KOPT-K1 (cell line): ENCODE data around the gene RASGRF2.

Experiments used
- H3K27ac ChIP-seq: fragments of 200-600 bp; sonication (generic); 2 replicates; pipeline ENCODE4 v1.5.1; 2016; ENCODE audit warnings: antibody characterized with exemption, mild to moderate bottlenecking, low read depth, low read length; ENCODE audit not compliant: poor library complexity, severe bottlenecking
- H3K36me3 ChIP-seq: fragments of 200-600 bp; sonication (generic); 2 replicates; pipeline ENCODE4 v1.5.1; 2017; ENCODE audit warnings: antibody characterized with exemption, mild to moderate bottlenecking, low read length, moderate library complexity; ENCODE audit not compliant: insufficient read depth
- H3K9me3 ChIP-seq: fragments of 200-600 bp; sonication (generic); 2 replicates; pipeline ENCODE4 v1.5.1; 2017; ENCODE audit warnings: antibody characterized with exemption, low read length, mild to moderate bottlenecking; ENCODE audit not compliant: insufficient read depth, poor library complexity, severe bottlenecking

Gene RASGRF2, protein sequence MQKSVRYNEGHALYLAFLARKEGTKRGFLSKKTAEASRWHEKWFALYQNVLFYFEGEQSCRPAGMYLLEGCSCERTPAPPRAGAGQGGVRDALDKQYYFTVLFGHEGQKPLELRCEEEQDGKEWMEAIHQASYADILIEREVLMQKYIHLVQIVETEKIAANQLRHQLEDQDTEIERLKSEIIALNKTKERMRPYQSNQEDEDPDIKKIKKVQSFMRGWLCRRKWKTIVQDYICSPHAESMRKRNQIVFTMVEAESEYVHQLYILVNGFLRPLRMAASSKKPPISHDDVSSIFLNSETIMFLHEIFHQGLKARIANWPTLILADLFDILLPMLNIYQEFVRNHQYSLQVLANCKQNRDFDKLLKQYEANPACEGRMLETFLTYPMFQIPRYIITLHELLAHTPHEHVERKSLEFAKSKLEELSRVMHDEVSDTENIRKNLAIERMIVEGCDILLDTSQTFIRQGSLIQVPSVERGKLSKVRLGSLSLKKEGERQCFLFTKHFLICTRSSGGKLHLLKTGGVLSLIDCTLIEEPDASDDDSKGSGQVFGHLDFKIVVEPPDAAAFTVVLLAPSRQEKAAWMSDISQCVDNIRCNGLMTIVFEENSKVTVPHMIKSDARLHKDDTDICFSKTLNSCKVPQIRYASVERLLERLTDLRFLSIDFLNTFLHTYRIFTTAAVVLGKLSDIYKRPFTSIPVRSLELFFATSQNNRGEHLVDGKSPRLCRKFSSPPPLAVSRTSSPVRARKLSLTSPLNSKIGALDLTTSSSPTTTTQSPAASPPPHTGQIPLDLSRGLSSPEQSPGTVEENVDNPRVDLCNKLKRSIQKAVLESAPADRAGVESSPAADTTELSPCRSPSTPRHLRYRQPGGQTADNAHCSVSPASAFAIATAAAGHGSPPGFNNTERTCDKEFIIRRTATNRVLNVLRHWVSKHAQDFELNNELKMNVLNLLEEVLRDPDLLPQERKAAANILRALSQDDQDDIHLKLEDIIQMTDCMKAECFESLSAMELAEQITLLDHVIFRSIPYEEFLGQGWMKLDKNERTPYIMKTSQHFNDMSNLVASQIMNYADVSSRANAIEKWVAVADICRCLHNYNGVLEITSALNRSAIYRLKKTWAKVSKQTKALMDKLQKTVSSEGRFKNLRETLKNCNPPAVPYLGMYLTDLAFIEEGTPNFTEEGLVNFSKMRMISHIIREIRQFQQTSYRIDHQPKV (N-terminal part only)

DNA sequence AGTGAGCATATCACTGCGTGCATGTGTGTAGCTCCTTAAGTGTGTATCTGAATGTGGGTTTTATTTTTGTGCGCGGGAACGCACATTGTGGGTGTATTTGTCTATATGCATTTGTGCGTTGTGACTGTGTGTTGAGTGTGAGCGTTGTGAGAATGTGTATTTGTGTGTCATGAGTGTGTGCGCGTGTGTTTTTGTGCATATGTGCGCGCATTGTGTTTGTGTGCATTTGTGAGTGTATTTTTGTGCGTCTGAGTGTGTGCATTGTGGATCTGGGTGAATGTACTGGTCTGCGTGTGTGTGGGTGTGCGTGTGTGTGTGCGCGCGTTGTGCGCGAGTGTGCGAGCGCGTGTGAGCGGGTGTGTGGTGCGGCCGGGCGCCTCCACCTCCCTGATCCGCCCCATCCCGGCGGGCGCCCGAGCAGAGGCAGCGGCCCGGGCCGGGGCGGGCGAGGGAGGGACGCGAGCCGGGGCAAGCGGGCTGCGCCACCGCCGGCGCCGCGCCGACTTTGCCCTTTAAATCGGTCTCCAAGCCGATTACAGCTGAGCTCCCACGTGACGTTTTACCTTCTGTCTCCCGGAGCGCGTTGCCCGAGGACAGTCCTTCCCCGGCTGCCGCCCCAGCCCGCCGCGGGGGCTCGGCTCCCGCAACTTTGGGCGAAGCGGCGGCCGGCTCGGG lies at the start of gene RASGRF2:
Gene RASGRF2, plus strand, starts transcription at position 596 of the 675 bp plus-strand sequence. CDS start 376 bp downstream, outside the sequence.
- H3K27ac ChIP-seq, result no peak within 1 kb of the TSS
- no peaks in the 10 kb centered on the region for H3K36me3 ChIP-seq
- H3K9me3 ChIP-seq, result peaks cover 9% of the 10 kb centered on the region

DNA sequence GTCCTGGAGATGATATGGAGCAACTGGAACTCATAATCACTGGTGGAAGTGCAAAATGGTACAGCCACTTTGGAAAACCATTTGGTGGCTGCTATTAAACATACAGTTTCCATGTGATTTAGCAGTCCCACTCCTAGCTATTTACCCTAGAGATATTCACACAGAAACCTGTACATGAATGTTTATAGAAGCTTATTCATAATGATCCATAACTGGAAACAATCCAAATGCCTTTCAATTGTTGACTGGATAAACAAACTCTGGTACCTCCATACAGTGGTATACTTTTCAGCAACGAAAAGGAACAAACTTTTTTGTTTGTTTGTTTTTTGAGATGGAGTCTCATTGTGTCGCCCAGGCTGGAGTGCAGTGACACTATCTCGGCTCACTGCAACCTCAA lies 47.7 kb upstream of the RASGRF2 start:
- peaks cover 8% of the 10 kb centered on the region for H3K9me3 ChIP-seq
- H3K27ac ChIP-seq, result no peak overlapping the region
- H3K36me3 ChIP-seq, result no peaks in the 10 kb centered on the region

DNA sequence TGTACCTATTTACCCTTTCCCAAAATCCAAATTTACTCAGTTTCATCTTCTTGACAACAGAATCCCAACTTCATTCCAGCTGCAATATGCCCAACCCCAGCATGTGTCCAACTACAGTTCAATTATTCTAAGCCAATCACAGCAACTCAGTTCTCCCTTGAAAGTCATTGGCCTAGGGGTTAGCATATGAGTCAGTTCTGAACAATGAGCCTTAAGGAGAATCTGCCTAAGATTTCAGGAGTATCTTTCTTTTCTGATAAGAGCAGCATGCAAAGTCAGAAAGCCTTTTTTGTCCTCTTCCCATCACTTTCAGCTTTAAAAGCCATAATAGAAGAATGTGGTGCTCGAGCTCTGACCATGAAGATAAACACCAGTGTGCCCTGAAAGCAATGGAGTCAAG lies 44.4 kb upstream of the RASGRF2 start:
- Histone ChIP-seq H3K36me3 (no peaks in the 10 kb centered on the region), H3K27ac (no peak overlapping the region), H3K9me3 (peaks cover 8% of the 10 kb centered on the region)

DNA sequence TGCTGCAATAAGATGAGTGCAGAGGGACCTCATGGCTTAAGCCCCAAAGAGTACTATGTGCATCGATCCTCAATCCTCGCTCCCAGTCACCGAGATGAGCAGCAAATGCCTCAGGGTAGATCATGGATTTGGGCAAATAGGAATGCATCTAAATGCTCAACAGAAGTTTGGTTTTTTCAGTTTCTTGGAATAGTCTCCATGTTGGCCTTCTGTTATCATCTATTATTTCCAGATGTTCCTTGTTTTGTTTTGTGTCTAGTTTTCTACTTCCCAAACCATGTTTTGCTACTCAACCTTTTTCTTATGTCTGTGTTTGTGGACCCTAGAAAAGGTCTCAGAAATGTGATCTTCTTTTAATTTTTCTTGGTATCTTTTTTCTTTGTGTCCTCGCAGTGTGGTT lies 43.5 kb upstream of the RASGRF2 start:
- no peak overlapping the region for H3K27ac ChIP-seq
- H3K9me3 ChIP-seq, result peaks cover 8% of the 10 kb centered on the region
- H3K36me3 ChIP-seq, result no peaks in the 10 kb centered on the region

DNA sequence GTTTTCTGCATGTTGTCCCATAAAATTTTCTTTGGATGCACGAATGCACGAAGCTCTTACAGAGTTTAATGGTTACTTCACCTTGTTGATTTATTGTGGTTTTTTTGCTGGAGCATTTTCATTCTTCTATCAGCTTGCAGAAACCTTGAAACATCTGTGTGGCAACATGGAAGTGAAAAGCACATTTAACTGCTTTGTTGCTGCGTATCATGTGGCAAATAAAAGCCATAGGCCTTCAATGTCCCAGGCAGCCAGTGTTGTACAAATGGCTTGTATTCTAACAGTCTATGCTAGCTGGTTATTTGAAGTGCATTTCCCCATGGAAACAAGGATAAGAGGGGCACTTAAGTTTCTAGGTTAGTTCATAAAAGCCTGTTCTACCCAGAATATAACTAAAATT lies 42.5 kb upstream of the RASGRF2 start:
- Histone ChIP-seq H3K27ac (no peak overlapping the region), H3K36me3 (no peaks in the 10 kb centered on the region), H3K9me3 (peaks cover 3% of the 10 kb centered on the region)

DNA sequence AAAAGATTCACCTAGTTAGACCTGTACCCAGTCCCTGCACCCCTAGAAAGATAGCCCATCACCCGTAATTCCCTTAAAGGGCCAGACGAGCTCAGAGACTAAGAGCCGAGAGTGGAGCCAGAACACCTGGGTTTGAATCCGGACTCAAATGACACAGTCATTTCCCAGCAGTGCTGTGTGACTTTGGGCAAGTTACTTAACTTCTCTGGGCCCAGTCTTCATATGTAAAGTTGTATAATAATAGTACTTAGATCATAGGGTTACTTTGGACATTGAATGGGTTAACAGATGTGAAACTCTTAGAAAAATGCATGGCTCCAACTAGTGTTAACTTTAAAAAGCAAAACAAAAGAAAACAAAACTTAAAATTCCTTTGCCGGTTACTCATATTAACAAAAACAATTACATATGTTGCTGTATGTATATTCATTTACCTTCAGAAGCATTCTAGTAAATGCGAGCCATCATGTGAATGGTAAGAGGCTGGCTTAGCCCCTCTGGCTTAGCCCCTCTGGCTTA lies 40.4 kb upstream of the RASGRF2 start:
- H3K36me3 ChIP-seq, result no peaks in the 10 kb centered on the region
- H3K27ac ChIP-seq, result no peak overlapping the region
- no peaks in the 10 kb centered on the region for H3K9me3 ChIP-seq

DNA sequence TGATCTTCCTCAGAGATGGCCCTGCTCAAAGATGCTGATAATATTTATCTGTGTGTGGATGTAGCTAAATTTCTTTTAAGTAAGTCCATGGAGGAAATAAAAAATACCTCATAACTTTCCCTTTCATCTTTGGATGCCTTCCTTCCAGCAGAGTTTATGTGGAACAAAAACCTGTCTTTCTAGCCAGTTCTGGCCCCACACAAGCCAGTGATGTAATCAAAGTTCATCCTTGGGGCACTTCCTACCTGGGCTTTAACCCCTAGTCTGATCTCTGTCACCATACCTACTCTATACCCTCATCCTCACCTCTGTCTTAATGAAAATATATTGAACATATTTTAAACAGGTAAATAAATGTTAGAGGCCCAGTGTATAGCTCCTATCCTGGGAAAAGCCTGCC lies 39.8 kb upstream of the RASGRF2 start:
- Histone ChIP-seq H3K9me3 (no peaks in the 10 kb centered on the region), H3K27ac (no peak overlapping the region), H3K36me3 (no peaks in the 10 kb centered on the region)

DNA sequence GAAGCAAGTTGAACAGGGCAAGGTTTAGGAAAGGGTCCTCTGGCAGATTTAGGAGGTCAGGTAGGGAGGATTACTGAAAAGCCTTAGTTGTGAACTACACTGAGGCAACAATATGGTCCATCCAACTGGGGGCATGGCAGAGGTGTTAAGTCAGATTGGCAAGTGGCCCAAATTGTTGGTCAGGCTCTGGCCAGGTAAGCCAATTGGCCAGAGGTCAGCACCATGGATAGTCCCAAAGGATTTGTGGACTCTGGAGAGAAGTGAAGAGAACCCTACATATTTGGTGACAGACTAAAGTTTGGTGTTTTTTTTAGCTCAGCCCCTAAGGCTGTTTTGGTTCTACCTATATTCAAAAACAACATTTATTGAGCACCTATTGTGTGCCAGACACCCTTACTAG lies 39.1 kb upstream of the RASGRF2 start:
- no peak overlapping the region for H3K27ac ChIP-seq
- H3K36me3 ChIP-seq, result no peaks in the 10 kb centered on the region
- no peaks in the 10 kb centered on the region for H3K9me3 ChIP-seq

DNA sequence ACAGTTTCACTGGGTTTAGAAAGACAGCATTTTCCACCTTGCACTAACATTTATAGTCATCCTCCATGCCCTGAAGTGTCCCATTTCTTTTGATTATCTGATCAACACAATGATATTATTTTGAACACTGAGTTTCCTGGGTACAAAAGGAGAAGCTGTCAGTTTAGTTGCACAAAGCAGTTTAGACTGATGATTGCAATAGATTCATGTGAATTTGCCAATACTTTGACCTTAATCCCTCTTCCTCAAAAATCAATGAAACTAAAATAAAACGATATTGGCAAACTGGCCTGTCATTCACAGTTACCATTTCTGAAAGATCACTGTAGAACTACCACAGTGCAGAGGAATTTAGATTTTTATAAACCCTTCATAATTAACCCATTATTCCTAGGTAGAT lies 34.2 kb upstream of the RASGRF2 start:
- H3K27ac ChIP-seq, result no peak overlapping the region
- no peaks in the 10 kb centered on the region for H3K36me3 ChIP-seq
- no peaks in the 10 kb centered on the region for H3K9me3 ChIP-seq

DNA sequence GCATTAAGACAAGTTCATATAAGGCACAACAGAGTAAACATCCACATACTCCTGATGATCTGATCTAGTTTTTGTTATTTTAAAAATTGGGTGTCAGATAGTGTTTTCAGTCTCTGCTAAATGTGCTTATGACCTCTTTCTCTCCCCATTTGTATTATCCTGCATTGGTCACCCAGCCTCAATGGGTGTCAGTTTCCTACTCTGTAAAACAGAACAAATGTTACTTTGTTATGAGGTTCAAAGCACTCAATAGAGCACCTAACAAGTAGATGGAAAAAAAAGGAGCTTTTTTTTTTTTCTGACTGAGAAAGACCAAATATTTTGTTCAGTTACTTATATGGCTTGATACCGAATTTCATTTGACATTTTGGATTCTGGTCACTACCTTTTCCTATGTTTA lies 33.6 kb upstream of the RASGRF2 start:
- H3K9me3 ChIP-seq, result no peaks in the 10 kb centered on the region
- no peaks in the 10 kb centered on the region for H3K36me3 ChIP-seq
- H3K27ac ChIP-seq, result no peak overlapping the region

DNA sequence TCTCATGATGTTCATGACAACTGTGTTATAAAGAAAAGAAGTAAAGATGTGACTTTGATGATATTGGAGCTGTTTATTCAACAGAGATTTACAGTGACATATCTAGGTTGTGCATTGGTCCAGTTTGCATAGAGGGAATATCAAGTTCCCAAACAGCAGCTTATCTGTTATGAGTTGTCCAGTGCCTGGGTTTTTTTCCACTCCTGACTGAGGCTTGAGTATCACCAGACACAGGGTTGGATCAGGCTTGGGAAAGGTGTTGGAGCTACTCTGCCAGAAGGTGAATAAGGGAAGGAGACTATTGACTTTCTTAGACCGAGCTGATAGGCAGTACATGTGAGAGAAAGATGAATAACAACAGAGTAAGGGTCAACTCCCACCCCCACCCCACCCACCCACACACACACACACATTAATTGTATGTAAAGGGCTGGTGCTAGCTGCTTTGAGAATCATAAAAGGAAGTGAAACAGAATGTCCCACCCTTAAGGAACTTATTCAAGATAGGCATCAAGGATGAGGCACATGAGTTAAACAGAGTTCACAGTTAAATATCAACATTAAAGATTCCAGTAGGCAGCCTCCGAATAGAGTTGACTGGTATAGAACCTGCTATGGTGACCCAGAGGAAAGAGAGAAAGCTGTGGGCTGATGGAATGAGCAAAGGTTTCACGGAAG lies 33.0 kb upstream of the RASGRF2 start:
- H3K36me3 ChIP-seq, result no peaks in the 10 kb centered on the region
- no peak overlapping the region for H3K27ac ChIP-seq
- H3K9me3 ChIP-seq, result no peaks in the 10 kb centered on the region

DNA sequence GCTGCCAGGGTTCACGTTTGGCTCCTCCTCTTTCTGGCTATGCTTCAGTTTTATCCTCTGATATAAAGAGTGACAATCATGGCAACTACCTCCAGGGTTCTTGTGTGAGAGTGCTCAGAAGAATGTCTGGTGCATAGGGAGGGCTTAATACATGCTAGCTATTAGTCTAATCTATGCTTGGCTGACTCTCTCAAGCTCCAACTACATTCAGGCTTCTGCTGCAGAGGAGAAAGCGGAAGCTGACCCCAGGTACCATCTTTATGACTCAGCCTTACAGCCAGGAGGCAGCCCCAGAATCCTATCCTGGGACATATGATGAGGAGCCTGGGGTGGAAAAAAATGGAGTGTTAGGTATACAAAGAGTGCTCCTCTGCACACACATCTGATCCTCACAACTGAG lies 32.1 kb upstream of the RASGRF2 start:
- Histone ChIP-seq H3K27ac (no peak overlapping the region), H3K9me3 (no peaks in the 10 kb centered on the region), H3K36me3 (no peaks in the 10 kb centered on the region)

DNA sequence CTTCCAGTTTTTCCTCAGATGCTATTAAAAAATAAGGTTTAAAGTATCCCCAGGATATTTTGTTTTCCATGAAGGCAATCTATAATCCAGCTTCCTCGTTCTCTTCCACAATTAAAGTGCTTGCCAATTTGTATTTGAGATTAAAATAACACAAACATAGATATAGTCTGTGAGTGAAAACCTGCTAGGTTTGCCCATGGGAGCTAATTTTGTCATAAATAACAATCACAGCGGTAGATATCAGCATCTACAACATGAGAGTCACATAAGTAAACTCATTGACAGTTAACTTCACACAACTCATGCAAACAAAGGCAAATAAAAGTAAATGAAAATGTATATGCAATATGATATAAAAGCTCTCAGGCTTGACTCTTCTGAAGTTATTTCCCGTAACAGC lies 29.2 kb upstream of the RASGRF2 start:
- Histone ChIP-seq H3K36me3 (no peaks in the 10 kb centered on the region), H3K27ac (no peak overlapping the region), H3K9me3 (no peaks in the 10 kb centered on the region)

DNA sequence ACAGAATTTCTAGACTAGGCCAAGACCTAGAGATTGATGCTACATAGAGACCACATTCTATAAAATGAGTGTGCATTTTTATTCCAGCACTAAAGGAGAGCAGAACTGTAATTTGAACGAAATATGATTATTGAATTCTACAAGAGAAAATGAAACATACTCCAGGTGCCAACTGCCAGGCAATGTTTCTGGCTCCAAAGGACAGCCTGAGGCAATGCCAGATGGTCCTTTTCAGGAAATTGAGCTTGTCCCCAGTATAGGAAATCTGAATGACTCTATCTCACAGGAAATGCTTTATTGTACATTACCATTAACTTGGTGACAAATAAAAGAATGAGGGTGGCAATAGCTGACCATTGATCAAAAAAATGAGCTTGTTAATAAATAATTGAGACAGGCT lies 28.8 kb upstream of the RASGRF2 start:
- no peaks in the 10 kb centered on the region for H3K36me3 ChIP-seq
- H3K9me3 ChIP-seq, result no peaks in the 10 kb centered on the region
- H3K27ac ChIP-seq, result no peak overlapping the region
